ENCODE measurements around the gene ZNF428.

The ZNF428 gene

DNA sequence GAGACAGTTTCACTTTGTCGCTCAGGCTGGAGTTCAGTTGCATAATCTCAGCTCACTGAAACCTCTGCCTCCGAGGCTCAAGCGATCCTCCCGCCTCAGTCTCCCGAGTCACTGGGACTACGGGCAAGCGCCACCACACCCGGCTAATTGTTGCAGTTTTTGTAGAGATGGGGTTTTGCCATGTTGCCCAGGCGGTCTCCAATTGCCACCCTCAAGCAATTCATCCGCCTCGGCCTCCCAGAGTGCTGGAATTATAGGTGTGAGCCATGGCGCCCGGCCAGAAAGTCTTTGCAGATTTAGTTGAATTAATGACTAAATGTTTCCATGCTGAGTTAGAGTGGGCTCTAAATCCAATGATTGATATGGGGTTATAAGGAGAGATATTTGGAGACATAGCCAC, 24.8 kb upstream of the ZNF428 start:
- no peaks in the 10 kb centered on the region for H3F3A ChIP-seq (ENCODE audit: insufficient read depth, low read length)
- H3K27ac ChIP-seq (ENCODE audit: low read depth, low read length, poor library complexity, severe bottlenecking) = no peak overlapping the region
- no peak overlapping the region for H2AFZ ChIP-seq (ENCODE audit: low read length)
- no peak overlapping the region for H3K9ac ChIP-seq (ENCODE audit: low read length)
- H3K9me3 ChIP-seq (ENCODE audit: low read length) = no peaks in the 10 kb centered on the region
- no peaks in the 10 kb centered on the region for H3K9me2 ChIP-seq (ENCODE audit: low read depth, low read length)
- no peaks in the 10 kb centered on the region for H3K79me2 ChIP-seq (ENCODE audit: insufficient read depth, low read length)
- H3K4me2 ChIP-seq (ENCODE audit: low read length) = no peak overlapping the region
- H4K20me1 ChIP-seq (ENCODE audit: insufficient read depth, low read length) = no peaks in the 10 kb centered on the region
- H3K36me3 ChIP-seq (ENCODE audit: insufficient read depth, low read length) = no peaks in the 10 kb centered on the region
- TF ChIP-seq, protein P1, sequence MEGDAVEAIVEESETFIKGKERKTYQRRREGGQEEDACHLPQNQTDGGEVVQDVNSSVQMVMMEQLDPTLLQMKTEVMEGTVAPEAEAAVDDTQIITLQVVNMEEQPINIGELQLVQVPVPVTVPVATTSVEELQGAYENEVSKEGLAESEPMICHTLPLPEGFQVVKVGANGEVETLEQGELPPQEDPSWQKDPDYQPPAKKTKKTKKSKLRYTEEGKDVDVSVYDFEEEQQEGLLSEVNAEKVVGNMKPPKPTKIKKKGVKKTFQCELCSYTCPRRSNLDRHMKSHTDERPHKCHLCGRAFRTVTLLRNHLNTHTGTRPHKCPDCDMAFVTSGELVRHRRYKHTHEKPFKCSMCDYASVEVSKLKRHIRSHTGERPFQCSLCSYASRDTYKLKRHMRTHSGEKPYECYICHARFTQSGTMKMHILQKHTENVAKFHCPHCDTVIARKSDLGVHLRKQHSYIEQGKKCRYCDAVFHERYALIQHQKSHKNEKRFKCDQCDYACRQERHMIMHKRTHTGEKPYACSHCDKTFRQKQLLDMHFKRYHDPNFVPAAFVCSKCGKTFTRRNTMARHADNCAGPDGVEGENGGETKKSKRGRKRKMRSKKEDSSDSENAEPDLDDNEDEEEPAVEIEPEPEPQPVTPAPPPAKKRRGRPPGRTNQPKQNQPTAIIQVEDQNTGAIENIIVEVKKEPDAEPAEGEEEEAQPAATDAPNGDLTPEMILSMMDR (IDR thresholded peaks at IDR 0.05; ENCODE audit: low read length) = no peak
- TF ChIP-seq EZH2 (IDR thresholded peaks at IDR 0.05; ENCODE audit: borderline replicate concordance, low read length) = no peak
- H3K4me3 ChIP-seq (ENCODE audit: low read depth, low read length, poor library complexity, severe bottlenecking) = no peak overlapping the region
- 0 out of 2 replicates have a peak, but pooled peaks cover 4% of the 10 kb centered on the region for H3K27me3 ChIP-seq (ENCODE audit: insufficient read depth, low read length)
- peaks cover 3% of the 10 kb centered on the region for H3K4me1 ChIP-seq (ENCODE audit: insufficient read depth, low read length, severe bottlenecking)

DNA sequence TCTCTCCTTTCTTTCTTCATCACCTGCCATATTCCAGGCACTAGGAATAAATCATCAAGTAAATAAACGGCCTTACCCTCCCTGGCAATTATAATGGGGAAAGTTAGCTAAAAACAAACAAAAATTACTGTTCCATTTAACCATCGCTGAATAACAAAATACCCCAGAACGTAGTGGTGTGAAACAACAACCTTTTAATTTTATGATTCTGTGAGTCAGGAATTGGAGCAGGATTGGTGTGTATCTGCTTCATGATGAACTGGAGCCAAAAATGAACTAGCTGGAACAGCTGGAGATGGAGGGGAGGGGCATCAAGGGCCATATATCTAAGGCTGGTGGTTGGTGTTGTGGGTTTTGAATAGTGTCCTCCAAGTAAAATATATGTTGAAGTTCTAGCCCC, 23.9 kb upstream of the ZNF428 start:
- Histone ChIP-seq H3K27me3 (ENCODE audit: insufficient read depth, low read length) (0 out of 2 replicates have a peak, but pooled peaks cover 12% of the 10 kb centered on the region), H3K36me3 (ENCODE audit: insufficient read depth, low read length) (no peaks in the 10 kb centered on the region), H3K9me2 (ENCODE audit: low read depth, low read length) (no peaks in the 10 kb centered on the region), H3K4me2 (ENCODE audit: low read length) (no peak overlapping the region), H3K27ac (ENCODE audit: low read depth, low read length, poor library complexity, severe bottlenecking) (no peak overlapping the region), H3K9ac (ENCODE audit: low read length) (no peak overlapping the region), H3K9me3 (ENCODE audit: low read length) (no peaks in the 10 kb centered on the region), H3K4me3 (ENCODE audit: low read depth, low read length, poor library complexity, severe bottlenecking) (no peak overlapping the region), H3K79me2 (ENCODE audit: insufficient read depth, low read length) (no peaks in the 10 kb centered on the region), H3F3A (ENCODE audit: insufficient read depth, low read length) (no peaks in the 10 kb centered on the region), H3K4me1 (ENCODE audit: insufficient read depth, low read length, severe bottlenecking) (peaks cover 3% of the 10 kb centered on the region), H4K20me1 (ENCODE audit: insufficient read depth, low read length) (no peaks in the 10 kb centered on the region), H2AFZ (ENCODE audit: low read length) (no peak overlapping the region)
- TF ChIP-seq EZH2 (IDR thresholded peaks at IDR 0.05; ENCODE audit: borderline replicate concordance, low read length) = no peak
- TF ChIP-seq, protein P1 (IDR thresholded peaks at IDR 0.05; ENCODE audit: low read length) = no peak

DNA sequence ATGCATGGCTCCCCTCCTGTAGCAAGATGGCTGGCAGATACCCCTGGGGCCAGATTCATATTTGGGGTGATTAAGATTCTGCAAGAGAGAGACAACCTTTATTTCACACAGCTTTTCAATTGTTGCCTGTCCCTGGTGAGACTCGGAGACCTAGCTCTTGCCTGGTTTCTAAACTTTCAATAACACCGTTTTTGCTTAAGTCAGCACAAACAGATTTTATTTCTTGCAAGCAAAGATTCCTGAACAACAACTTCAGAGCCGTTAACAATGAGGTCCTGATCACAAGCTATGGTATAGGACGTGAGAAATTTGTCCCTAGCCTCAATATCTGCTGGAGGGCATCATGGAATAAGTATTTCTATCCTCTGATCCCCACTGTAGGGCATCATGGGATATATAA, 23.1 kb upstream of the ZNF428 start:
- no peak overlapping the region for H2AFZ ChIP-seq (ENCODE audit: low read length)
- TF ChIP-seq, protein P1 (IDR thresholded peaks at IDR 0.05; ENCODE audit: low read length) = no peak
- no peak for TF ChIP-seq EZH2 (IDR thresholded peaks at IDR 0.05; ENCODE audit: borderline replicate concordance, low read length)
- H3K79me2 ChIP-seq (ENCODE audit: insufficient read depth, low read length) = no peaks in the 10 kb centered on the region
- no peak overlapping the region for H3K4me2 ChIP-seq (ENCODE audit: low read length)
- H3K9ac ChIP-seq (ENCODE audit: low read length) = no peak overlapping the region
- 0 out of 2 replicates have a peak, but pooled peaks cover 13% of the 10 kb centered on the region for H3K27me3 ChIP-seq (ENCODE audit: insufficient read depth, low read length)
- no peaks in the 10 kb centered on the region for H3K36me3 ChIP-seq (ENCODE audit: insufficient read depth, low read length)
- H3F3A ChIP-seq (ENCODE audit: insufficient read depth, low read length) = no peaks in the 10 kb centered on the region
- no peaks in the 10 kb centered on the region for H3K9me3 ChIP-seq (ENCODE audit: low read length)
- H3K27ac ChIP-seq (ENCODE audit: low read depth, low read length, poor library complexity, severe bottlenecking) = no peak overlapping the region
- no peaks in the 10 kb centered on the region for H3K9me2 ChIP-seq (ENCODE audit: low read depth, low read length)
- H3K4me3 ChIP-seq (ENCODE audit: low read depth, low read length, poor library complexity, severe bottlenecking) = no peak overlapping the region
- no peaks in the 10 kb centered on the region for H4K20me1 ChIP-seq (ENCODE audit: insufficient read depth, low read length)
- H3K4me1 ChIP-seq (ENCODE audit: insufficient read depth, low read length, severe bottlenecking) = peaks cover 3% of the 10 kb centered on the region

All from OCI-LY1 (cell line).